SK-N-SH (cell line): ENCODE results near the gene SORL1. TPM values are rescaled to one million over a fixed set of nuclear protein-coding genes. Genes with fewer than 3 reads are reported as not detected.

Experiments
- CTCF ChIA-PET: fragments of 300-600, 350-600 bp; formaldehyde crosslinking; extraction: SDS; loops from one replicate; lab custom pipeline; 2021; lab: Yijun Ruan, JAX
- POLR2A ChIA-PET: fragments of 350-600 bp; sonication (Branson Sonifier 250); formaldehyde crosslinking; extraction: SDS; loops from one replicate; lab custom pipeline; 2020; ENCODE audit warnings: antibody characterized with exemption, inconsistent platforms; lab: Yijun Ruan, JAX
- DNase-seq: peaks from one replicate; pipeline ENCODE4 v3.0.0; 2012
- H2AFZ ChIP-seq: fragments of 200-600 bp; sonication (generic); 2 replicates; pipeline ENCODE4 v1.8.1; 2016; ENCODE audit warnings: antibody characterized with exemption, mild to moderate bottlenecking, low read depth
- H3F3A ChIP-seq: fragments of 200-600 bp; sonication (generic); replicated peaks from 2 replicates; pipeline ENCODE3; 2016; ENCODE audit warnings: antibody characterized with exemption, mild to moderate bottlenecking; ENCODE audit not compliant: insufficient read depth
- H3K27ac ChIP-seq, 2 experiments: fragments of 200-500 bp in 1 of 2; fragments of 200-600 bp in 1 of 2; sonication (Bioruptor generic) in 1 of 2; sonication (generic), shearing (Covaris generic) in 1 of 2; 2 replicates each; pipeline versions ENCODE4 v1.5.1 to v1.6.1; 2014 to 2016; ENCODE audit warnings: low read depth in 2 of 2, inconsistent platforms in 1 of 2, low read length in 1 of 2, mild to moderate bottlenecking in 1 of 2, mixed read lengths in 1 of 2
- H3K27me3 ChIP-seq: fragments of 200-600 bp; sonication (generic), shearing (Covaris generic); 2 replicates; pipeline ENCODE4 v1.6.1; 2016; ENCODE audit warnings: mixed run types; ENCODE audit not compliant: insufficient read depth
- H3K36me3 ChIP-seq, 2 experiments: fragments of 200-500 bp in 1 of 2; fragments of 200-600 bp in 1 of 2; sonication (Bioruptor generic) in 1 of 2; sonication (generic) in 1 of 2; replicated peaks in 1 of 2; 2 replicates each; pipeline versions ENCODE3 to v1.5.1; 2014 to 2016; ENCODE audit warnings: low read length in 1 of 2, mild to moderate bottlenecking in 1 of 2; ENCODE audit not compliant: insufficient read depth in 2 of 2, control insufficient read depth in 1 of 2
- H3K4me1 ChIP-seq, 2 experiments: fragments of 200-500 bp in 1 of 2; fragments of 200-600 bp in 1 of 2; sonication (Bioruptor generic) in 1 of 2; sonication (generic), shearing (Covaris generic) in 1 of 2; 2 replicates each; pipeline versions ENCODE4 v1.5.1 to v1.6.1; 2014 to 2016; ENCODE audit warnings: low read depth in 1 of 2, low read length in 1 of 2, mixed run types in 1 of 2; ENCODE audit not compliant: insufficient read depth in 2 of 2, control insufficient read depth in 1 of 2
- H3K4me2 ChIP-seq: fragments of 200-600 bp; sonication (generic), shearing (Covaris generic); 2 replicates; pipeline ENCODE4 v1.6.1; 2017; ENCODE audit warnings: mixed run types
- H3K4me3 ChIP-seq, 2 experiments: fragments of 200-500 bp in 1 of 2; fragments of 200-600 bp in 1 of 2; sonication (Bioruptor generic) in 1 of 2; sonication (generic), shearing (Covaris generic) in 1 of 2; 2 replicates each; pipeline versions ENCODE4 v1.5.1 to v1.8.1; 2014 to 2016; ENCODE audit warnings: low read depth in 2 of 2, inconsistent platforms in 1 of 2, low read length in 1 of 2, mild to moderate bottlenecking in 1 of 2, mixed read lengths in 1 of 2, moderate library complexity in 1 of 2
- H3K79me2 ChIP-seq: fragments of 200-600 bp; sonication (generic); 2 replicates; pipeline ENCODE4 v1.8.1; 2017; ENCODE audit warnings: mild to moderate bottlenecking; ENCODE audit not compliant: insufficient read depth
- H3K9ac ChIP-seq: fragments of 200-600 bp; sonication (generic); 2 replicates; pipeline ENCODE4 v1.6.1; 2017; ENCODE audit warnings: mixed run types
- H3K9me2 ChIP-seq: fragments of 200-600 bp; sonication (generic); 2 replicates; pipeline ENCODE4 v1.6.1; 2017; ENCODE audit warnings: mixed run types
- H3K9me3 ChIP-seq: fragments of 200-600 bp; sonication (generic); 2 replicates; pipeline ENCODE4 v1.6.1; 2017; ENCODE audit warnings: mixed run types, mild to moderate bottlenecking, moderate library complexity
- H4K20me1 ChIP-seq: fragments of 200-600 bp; sonication (generic); 2 replicates; pipeline ENCODE4 v1.6.1; 2017; ENCODE audit warnings: mild to moderate bottlenecking, mixed run types; ENCODE audit not compliant: insufficient read depth
- CHD2 ChIP-seq: fragments of 150-350 bp; IDR thresholded peaks from 2 replicates; pipeline ENCODE4 v1.6.1; 2018; ENCODE audit warnings: low read length; ENCODE audit not compliant: partially characterized antibody
- ELF1 ChIP-seq: IDR thresholded peaks from 2 replicates; pipeline ENCODE4 v1.4.0; 2012
- FOSL2 ChIP-seq: IDR thresholded peaks from 2 replicates; pipeline ENCODE4 v1.4.0; 2012; ENCODE audit warnings: low read depth, mild to moderate bottlenecking, moderate library complexity, borderline replicate concordance
- FOXJ3 ChIP-seq: sonication (generic); formaldehyde crosslinking; IDR thresholded peaks from 2 replicates; pipeline ENCODE4 v1.5.1; 2020; ENCODE audit warnings: mild to moderate bottlenecking, missing genetic modification reagents
- FOXM1 ChIP-seq: IDR thresholded peaks from 2 replicates; pipeline ENCODE4 v1.4.0; 2012; ENCODE audit warnings: low read depth, mild to moderate bottlenecking
- GABPA ChIP-seq: IDR thresholded peaks from 2 replicates; pipeline ENCODE4 v1.4.0; 2012; ENCODE audit warnings: low read depth, mild to moderate bottlenecking
- MXI1 ChIP-seq: IDR thresholded peaks from 2 replicates; pipeline ENCODE4 v1.6.1; 2012; ENCODE audit warnings: mild to moderate bottlenecking, low read depth, low read length, improper control_type of control experiment
- NRF1 ChIP-seq: IDR thresholded peaks from 2 replicates; pipeline ENCODE4 v1.6.1; 2012; ENCODE audit warnings: low read depth, mild to moderate bottlenecking, low read length
- RCOR1 ChIP-seq: fragments of 150-350 bp; IDR thresholded peaks from 2 replicates; pipeline ENCODE4 v1.6.1; 2017; ENCODE audit warnings: antibody characterized with exemption, low read length
- RFX5 ChIP-seq: IDR thresholded peaks from 2 replicates; pipeline ENCODE4 v1.6.1; 2012; ENCODE audit warnings: mild to moderate bottlenecking, improper control_type of control experiment, low read length
- RXRA ChIP-seq: IDR thresholded peaks from 2 replicates; pipeline ENCODE4 v1.4.0; 2012; ENCODE audit warnings: low read depth, mild to moderate bottlenecking, borderline replicate concordance
- SIN3A ChIP-seq: IDR thresholded peaks from 2 replicates; pipeline ENCODE4 v1.6.1; 2012; ENCODE audit warnings: low read depth, mild to moderate bottlenecking, low read length, moderate library complexity, borderline replicate concordance
- SMC3 ChIP-seq: IDR thresholded peaks from 2 replicates; pipeline ENCODE4 v1.6.1; 2012; ENCODE audit warnings: low read depth, low read length, improper control_type of control experiment
- TAF1 ChIP-seq: IDR thresholded peaks from 2 replicates; pipeline ENCODE4 v1.6.1; 2012; ENCODE audit warnings: low read depth, mild to moderate bottlenecking, low read length, moderate library complexity, borderline replicate concordance
- WGBS: methylation state at CpG from one replicate; pipeline ENCODE4 v1.1.6; 2017; ENCODE audit warnings: low lambda C conversion rate; 5-methylcytosine and 5-hydroxymethylcytosine counted together
- polyA plus RNA-seq, 3 experiments: library from polyadenylated mRNA; depleted of rRNA; stranded (reverse); fragments of >200 nt; gene quantifications; 2 replicates each; pipeline ENCODE4 v1.2.3, GENCODE V29; 2012
- TF ChIP-seq, protein P1 (sequence below): IDR thresholded peaks from 2 replicates; pipeline ENCODE4 v1.4.0; 2012; ENCODE audit warnings: low read depth, borderline replicate concordance
- TF ChIP-seq, protein P2 (sequence below): IDR thresholded peaks from 2 replicates; pipeline ENCODE4; 2012
- TF ChIP-seq, protein P3 (sequence below): fragments of 200-600 bp; sonication (generic); IDR thresholded peaks from 2 replicates; pipeline ENCODE4 v1.6.1; 2017; ENCODE audit warnings: antibody characterized with exemption, mild to moderate bottlenecking, moderate library complexity
- TF ChIP-seq, protein P4 (sequence below): IDR thresholded peaks from 2 replicates; pipeline ENCODE4 v1.6.1; 2012; ENCODE audit warnings: mild to moderate bottlenecking, low read depth, low read length, moderate library complexity
- TF ChIP-seq, protein P5 (sequence below): fragments of 150-350 bp; IDR thresholded peaks from 2 replicates; pipeline ENCODE4 v1.6.1; 2016; ENCODE audit warnings: mild to moderate bottlenecking, low read depth, low read length

Gene SORL1
- polyA plus RNA-seq, 1 of the 3 experiments (the other 2 are of a cell fraction), result 7.1 TPM

DNA sequence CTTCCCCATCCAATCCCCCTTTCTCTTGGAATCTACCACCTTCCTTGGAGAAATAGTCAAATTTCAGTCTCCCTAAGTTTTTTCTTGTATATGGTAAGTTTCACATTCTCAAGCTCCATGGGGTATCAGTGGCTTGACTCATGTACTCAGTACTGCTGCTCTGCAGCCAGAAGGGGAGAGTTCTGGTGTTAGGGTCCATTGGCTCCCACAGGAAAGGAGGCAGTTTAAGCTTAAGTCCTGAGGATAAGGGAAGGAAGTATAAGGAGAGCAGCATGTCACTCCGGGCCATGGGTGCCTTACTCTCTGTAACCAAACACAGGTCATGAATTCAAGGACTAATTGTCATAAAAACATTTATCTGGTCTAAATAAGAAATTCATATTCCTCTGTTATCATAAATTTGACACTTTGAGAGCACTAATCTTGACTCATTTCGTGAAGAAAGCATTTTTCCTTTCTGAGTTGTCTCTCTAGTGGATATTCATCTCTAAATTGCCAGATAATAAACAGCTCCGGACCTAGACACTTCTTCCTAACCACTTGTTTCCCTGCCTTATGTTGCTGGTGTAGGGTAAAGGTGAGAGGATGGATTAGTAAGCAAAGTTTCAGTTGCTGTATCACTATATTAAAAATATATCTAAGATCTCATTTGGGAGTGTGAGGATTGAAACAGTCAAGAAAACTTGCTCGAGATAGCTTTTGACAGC is 20.1 kb upstream of the SORL1 start:
- H2AFZ ChIP-seq, result no peak overlapping the region
- CTCF ChIA-PET, result interaction anchor here (1.3 kb wide), 1 partner anchor 159 kb away, joined by 6 read pairs; no protein-coding TSS in a partner anchor
- H3K27me3 ChIP-seq, result peaks cover under 1% of the 10 kb centered on the region; the same call in 1 of the 2 replicates
- no peak overlapping the region for H3K4me2 ChIP-seq
- no peak overlapping the region for H3K4me3 ChIP-seq
- H3K36me3 ChIP-seq, result no peaks in the 10 kb centered on the region
- H3K9me2 ChIP-seq, result no peaks in the 10 kb centered on the region
- no peak for DNase-seq
- H4K20me1 ChIP-seq, result no peaks in the 10 kb centered on the region
- H3K4me1 ChIP-seq, result peaks cover 0 to under 1% of the 10 kb centered on the region in 2 experiments; a peak in 1 of 4 replicates
- H3K27ac ChIP-seq, result no peak overlapping the region
- POLR2A ChIA-PET, result no interaction called here
- no peaks in the 10 kb centered on the region for H3F3A ChIP-seq
- 47% methylated on average over 4 of the region's 4 CpGs for WGBS
- H3K9ac ChIP-seq, result no peak overlapping the region
- no peaks in the 10 kb centered on the region for H3K9me3 ChIP-seq
- TF ChIP-seq CHD2 (no peak), TAF1 (no peak), ELF1 (no peak), SIN3A (no peak), MXI1 (no peak), SMC3 (no peak)
- TF ChIP-seq, protein P1, sequence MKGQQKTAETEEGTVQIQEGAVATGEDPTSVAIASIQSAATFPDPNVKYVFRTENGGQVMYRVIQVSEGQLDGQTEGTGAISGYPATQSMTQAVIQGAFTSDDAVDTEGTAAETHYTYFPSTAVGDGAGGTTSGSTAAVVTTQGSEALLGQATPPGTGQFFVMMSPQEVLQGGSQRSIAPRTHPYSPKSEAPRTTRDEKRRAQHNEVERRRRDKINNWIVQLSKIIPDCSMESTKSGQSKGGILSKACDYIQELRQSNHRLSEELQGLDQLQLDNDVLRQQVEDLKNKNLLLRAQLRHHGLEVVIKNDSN, result no peak
- TF ChIP-seq, protein P2, sequence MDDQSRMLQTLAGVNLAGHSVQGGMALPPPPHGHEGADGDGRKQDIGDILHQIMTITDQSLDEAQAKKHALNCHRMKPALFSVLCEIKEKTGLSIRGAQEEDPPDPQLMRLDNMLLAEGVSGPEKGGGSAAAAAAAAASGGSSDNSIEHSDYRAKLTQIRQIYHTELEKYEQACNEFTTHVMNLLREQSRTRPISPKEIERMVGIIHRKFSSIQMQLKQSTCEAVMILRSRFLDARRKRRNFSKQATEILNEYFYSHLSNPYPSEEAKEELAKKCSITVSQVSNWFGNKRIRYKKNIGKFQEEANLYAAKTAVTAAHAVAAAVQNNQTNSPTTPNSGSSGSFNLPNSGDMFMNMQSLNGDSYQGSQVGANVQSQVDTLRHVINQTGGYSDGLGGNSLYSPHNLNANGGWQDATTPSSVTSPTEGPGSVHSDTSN, result no peak
- TF ChIP-seq, protein P3, sequence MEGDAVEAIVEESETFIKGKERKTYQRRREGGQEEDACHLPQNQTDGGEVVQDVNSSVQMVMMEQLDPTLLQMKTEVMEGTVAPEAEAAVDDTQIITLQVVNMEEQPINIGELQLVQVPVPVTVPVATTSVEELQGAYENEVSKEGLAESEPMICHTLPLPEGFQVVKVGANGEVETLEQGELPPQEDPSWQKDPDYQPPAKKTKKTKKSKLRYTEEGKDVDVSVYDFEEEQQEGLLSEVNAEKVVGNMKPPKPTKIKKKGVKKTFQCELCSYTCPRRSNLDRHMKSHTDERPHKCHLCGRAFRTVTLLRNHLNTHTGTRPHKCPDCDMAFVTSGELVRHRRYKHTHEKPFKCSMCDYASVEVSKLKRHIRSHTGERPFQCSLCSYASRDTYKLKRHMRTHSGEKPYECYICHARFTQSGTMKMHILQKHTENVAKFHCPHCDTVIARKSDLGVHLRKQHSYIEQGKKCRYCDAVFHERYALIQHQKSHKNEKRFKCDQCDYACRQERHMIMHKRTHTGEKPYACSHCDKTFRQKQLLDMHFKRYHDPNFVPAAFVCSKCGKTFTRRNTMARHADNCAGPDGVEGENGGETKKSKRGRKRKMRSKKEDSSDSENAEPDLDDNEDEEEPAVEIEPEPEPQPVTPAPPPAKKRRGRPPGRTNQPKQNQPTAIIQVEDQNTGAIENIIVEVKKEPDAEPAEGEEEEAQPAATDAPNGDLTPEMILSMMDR, result no peak
- no peaks in the 10 kb centered on the region for H3K79me2 ChIP-seq

DNA sequence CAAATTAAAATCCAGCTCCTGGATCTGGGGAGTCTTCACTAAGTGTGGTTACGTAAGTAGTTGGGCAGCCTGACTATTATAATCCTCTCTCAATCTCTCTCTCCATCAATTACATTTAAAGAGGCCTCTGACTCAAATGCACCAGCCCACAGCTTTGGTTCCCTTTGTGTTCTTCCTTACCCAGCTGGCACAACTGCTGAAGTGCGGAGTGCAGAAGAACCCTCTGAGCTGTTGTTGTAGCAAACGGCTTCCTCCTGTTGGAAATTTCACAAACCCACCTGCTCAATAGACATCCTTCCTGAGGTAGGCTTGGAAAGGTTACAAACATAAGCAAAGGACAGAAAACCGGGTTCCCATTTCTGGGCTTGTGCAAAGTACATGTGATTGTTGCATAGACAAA is 17.0 kb upstream of the SORL1 start:
- ChIA-PET CTCF (interaction anchor here (0.8 to 2.7 kb wide), 3 partner anchors 9 to 157 kb away, joined by 3 to 9 read pairs (median 4); no protein-coding TSS in a partner anchor), POLR2A (no interaction called here)
- no peaks in the 10 kb centered on the region for H3K4me1 ChIP-seq
- no peak overlapping the region for H3K4me2 ChIP-seq
- H2AFZ ChIP-seq, result no peak overlapping the region
- H3K27ac ChIP-seq, result no peak overlapping the region
- WGBS, result 39% methylated on average over 4 of the region's 4 CpGs
- H3F3A ChIP-seq, result no peaks in the 10 kb centered on the region
- H4K20me1 ChIP-seq, result no peaks in the 10 kb centered on the region
- H3K4me3 ChIP-seq, result no peak overlapping the region
- DNase-seq, result no peak
- H3K36me3 ChIP-seq, result no peaks in the 10 kb centered on the region
- H3K9me3 ChIP-seq, result no peaks in the 10 kb centered on the region
- no peak overlapping the region for H3K9ac ChIP-seq
- H3K27me3 ChIP-seq, result no peaks in the 10 kb centered on the region
- H3K9me2 ChIP-seq, result no peaks in the 10 kb centered on the region
- no peaks in the 10 kb centered on the region for H3K79me2 ChIP-seq
- TF ChIP-seq, protein P4, sequence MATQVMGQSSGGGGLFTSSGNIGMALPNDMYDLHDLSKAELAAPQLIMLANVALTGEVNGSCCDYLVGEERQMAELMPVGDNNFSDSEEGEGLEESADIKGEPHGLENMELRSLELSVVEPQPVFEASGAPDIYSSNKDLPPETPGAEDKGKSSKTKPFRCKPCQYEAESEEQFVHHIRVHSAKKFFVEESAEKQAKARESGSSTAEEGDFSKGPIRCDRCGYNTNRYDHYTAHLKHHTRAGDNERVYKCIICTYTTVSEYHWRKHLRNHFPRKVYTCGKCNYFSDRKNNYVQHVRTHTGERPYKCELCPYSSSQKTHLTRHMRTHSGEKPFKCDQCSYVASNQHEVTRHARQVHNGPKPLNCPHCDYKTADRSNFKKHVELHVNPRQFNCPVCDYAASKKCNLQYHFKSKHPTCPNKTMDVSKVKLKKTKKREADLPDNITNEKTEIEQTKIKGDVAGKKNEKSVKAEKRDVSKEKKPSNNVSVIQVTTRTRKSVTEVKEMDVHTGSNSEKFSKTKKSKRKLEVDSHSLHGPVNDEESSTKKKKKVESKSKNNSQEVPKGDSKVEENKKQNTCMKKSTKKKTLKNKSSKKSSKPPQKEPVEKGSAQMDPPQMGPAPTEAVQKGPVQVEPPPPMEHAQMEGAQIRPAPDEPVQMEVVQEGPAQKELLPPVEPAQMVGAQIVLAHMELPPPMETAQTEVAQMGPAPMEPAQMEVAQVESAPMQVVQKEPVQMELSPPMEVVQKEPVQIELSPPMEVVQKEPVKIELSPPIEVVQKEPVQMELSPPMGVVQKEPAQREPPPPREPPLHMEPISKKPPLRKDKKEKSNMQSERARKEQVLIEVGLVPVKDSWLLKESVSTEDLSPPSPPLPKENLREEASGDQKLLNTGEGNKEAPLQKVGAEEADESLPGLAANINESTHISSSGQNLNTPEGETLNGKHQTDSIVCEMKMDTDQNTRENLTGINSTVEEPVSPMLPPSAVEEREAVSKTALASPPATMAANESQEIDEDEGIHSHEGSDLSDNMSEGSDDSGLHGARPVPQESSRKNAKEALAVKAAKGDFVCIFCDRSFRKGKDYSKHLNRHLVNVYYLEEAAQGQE, result no peak
- no peak for TF ChIP-seq FOXM1
- TF ChIP-seq, protein P5, sequence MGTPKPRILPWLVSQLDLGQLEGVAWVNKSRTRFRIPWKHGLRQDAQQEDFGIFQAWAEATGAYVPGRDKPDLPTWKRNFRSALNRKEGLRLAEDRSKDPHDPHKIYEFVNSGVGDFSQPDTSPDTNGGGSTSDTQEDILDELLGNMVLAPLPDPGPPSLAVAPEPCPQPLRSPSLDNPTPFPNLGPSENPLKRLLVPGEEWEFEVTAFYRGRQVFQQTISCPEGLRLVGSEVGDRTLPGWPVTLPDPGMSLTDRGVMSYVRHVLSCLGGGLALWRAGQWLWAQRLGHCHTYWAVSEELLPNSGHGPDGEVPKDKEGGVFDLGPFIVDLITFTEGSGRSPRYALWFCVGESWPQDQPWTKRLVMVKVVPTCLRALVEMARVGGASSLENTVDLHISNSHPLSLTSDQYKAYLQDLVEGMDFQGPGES, result no peak
- no peak for TF ChIP-seq RCOR1
- no peak for TF ChIP-seq GABPA
- TF ChIP-seq RFX5, result no peak
- TF ChIP-seq FOSL2, result no peak
- TF ChIP-seq RXRA, result no peak
- no peak for TF ChIP-seq FOXJ3 (CRISPR knock-in tag)
- no peak for TF ChIP-seq NRF1
- TF ChIP-seq SIN3A, result no peak
